GM19239 (cell line): ENCODE data around the gene PHF21A.

Experiments used
- DNase-seq: peaks from one replicate; pipeline ENCODE4 v3.0.0; 2011; ENCODE audit warnings: low spot score; ENCODE audit not compliant: insufficient read length
- FAIRE-seq: peaks from 2 replicates; lab custom pipeline; 2011; peaks lifted over from hg19 to GRCh38; lab: Jason Lieb, UNC

The PHF21A gene

GRCh38 chr11:46121301-46121723 is at the start of gene PHF21A:
TSS of gene PHF21A (minus strand) at chr11:46121454. CDS start at chr11:46084219, 37,235 bp downstream.
- FAIRE-seq: peak; percentile 79
- DNase-seq: peak; percentile 90

- FAIRE-seq: no peak
- DNase-seq: no peak
Observed at GRCh38 chr11:46170797-46171196, 49.5 kb upstream of the PHF21A start.

- DNase-seq (no peak), FAIRE-seq (no peak)
Observed at GRCh38 chr11:46162700-46163099, 41.4 kb upstream of the PHF21A start.

- DNase-seq (no peak), FAIRE-seq (no peak)
Observed at GRCh38 chr11:46161201-46161600, 39.9 kb upstream of the PHF21A start.

GRCh38 chr11:46160100-46160499 is 38.8 kb upstream of the PHF21A start:
- FAIRE-seq (no peak), DNase-seq (no peak)

- FAIRE-seq (no peak), DNase-seq (no peak)
Observed at GRCh38 chr11:46159680-46160079, 38.4 kb upstream of the PHF21A start.

GRCh38 chr11:46149826-46150225 is 28.6 kb upstream of the PHF21A start:
- DNase-seq (no peak), FAIRE-seq (no peak)

GRCh38 chr11:46149342-46149741 is 28.1 kb upstream of the PHF21A start:
- FAIRE-seq: no peak

GRCh38 chr11:46144741-46145140 is 23.5 kb upstream of the PHF21A start:
- FAIRE-seq (no peak), DNase-seq (no peak)

More at GRCh38 chr11:46149342-46149741, 28.1 kb upstream of the PHF21A start:
- DNase-seq: no peak

- FAIRE-seq (no peak), DNase-seq (no peak)
Observed at GRCh38 chr11:46143049-46143806, 22.0 kb upstream of the PHF21A start.

GRCh38 chr11:46142561-46142960 is 21.3 kb upstream of the PHF21A start:
- DNase-seq: no peak
- FAIRE-seq: no peak

- FAIRE-seq: no peak
- no peak for DNase-seq
Observed at GRCh38 chr11:46141597-46141996, 20.3 kb upstream of the PHF21A start.

GRCh38 chr11:46134540-46134939 is 13.3 kb upstream of the PHF21A start:
- DNase-seq (no peak), FAIRE-seq (no peak)

GRCh38 chr11:46134061-46134460 is 12.8 kb upstream of the PHF21A start:
- FAIRE-seq: no peak
- DNase-seq: no peak

- FAIRE-seq (no peak), DNase-seq (no peak)
Observed at GRCh38 chr11:46133119-46133518, 11.9 kb upstream of the PHF21A start.

GRCh38 chr11:46130286-46130940 is 9.2 kb upstream of the PHF21A start:
- DNase-seq: no peak
- no peak for FAIRE-seq

- no peak for DNase-seq
- FAIRE-seq: no peak
Observed at GRCh38 chr11:46129133-46129532, 7.9 kb upstream of the PHF21A start.

- DNase-seq (peak; percentile 32), FAIRE-seq (peak; percentile 93)
Observed at GRCh38 chr11:46127150-46127638, 5.9 kb upstream of the PHF21A start.

- FAIRE-seq (no peak), DNase-seq (no peak)
Observed at GRCh38 chr11:46125284-46125683, 4.0 kb upstream of the PHF21A start.

GRCh38 chr11:46122945-46123715 is 1.9 kb upstream of the PHF21A start:
- FAIRE-seq (no peak), DNase-seq (no peak)
